SU-DHL-6 (cell line): ENCODE results near the gene GNAO1.
A peak's percentile ranks its signal among the peaks of the same experiment; 100 is the strongest.

Experiments
- H2AFZ ChIP-seq: fragments of 200-600 bp; sonication (generic); 2 replicates; pipeline ENCODE4 v1.6.1; 2014; ENCODE audit warnings: low read depth, mild to moderate bottlenecking, moderate library complexity, mixed read lengths, antibody characterized with exemption, low read length; ENCODE audit not compliant: severe bottlenecking
- H3F3A ChIP-seq: fragments of 200-600 bp; shearing (Covaris generic); 2 replicates; pipeline ENCODE4 v1.6.0; 2016; ENCODE audit warnings: antibody characterized with exemption, mild to moderate bottlenecking; ENCODE audit not compliant: insufficient read depth
- H3K27ac ChIP-seq: fragments of 200-600 bp; sonication (generic); 2 replicates; pipeline ENCODE4 v1.5.1; 2016; ENCODE audit warnings: low read depth, mild to moderate bottlenecking, low read length, moderate library complexity, mixed read lengths
- H3K27me3 ChIP-seq: fragments of 200-600 bp; sonication (generic), shearing (Covaris generic); 2 replicates; pipeline ENCODE4 v1.6.0; 2014; ENCODE audit warnings: mild to moderate bottlenecking, low read length
- H3K36me3 ChIP-seq: fragments of 200-600 bp; sonication (generic); 2 replicates; pipeline ENCODE4 v1.6.1; 2014; ENCODE audit warnings: mild to moderate bottlenecking, low read length, mixed read lengths
- H3K4me2 ChIP-seq: fragments of 300-600, 200-600 bp; shearing (Covaris generic), sonication (generic); 2 replicates; pipeline ENCODE4 v1.6.0; 2014; ENCODE audit warnings: low read length, low read depth, mild to moderate bottlenecking; ENCODE audit not compliant: poor library complexity, severe bottlenecking
- H3K4me3 ChIP-seq: fragments of 200-600 bp; sonication (generic); 2 replicates; pipeline ENCODE4 v1.5.1; 2014; ENCODE audit warnings: antibody characterized with exemption, low read length, mild to moderate bottlenecking, mixed read lengths; ENCODE audit not compliant: insufficient read depth, poor library complexity, severe bottlenecking
- H3K79me2 ChIP-seq: fragments of 200-600 bp; sonication (generic); 2 replicates; pipeline ENCODE4 v1.6.1; 2014; ENCODE audit warnings: mild to moderate bottlenecking, low read length, moderate library complexity; ENCODE audit not compliant: insufficient read depth
- H3K9ac ChIP-seq: fragments of 200-600 bp; sonication (generic); 2 replicates; pipeline ENCODE4 v1.7.0; 2014; ENCODE audit warnings: mild to moderate bottlenecking, low read length
- H3K9me2 ChIP-seq: fragments of 200-600 bp; sonication (generic); replicated peaks from 2 replicates; pipeline ENCODE4 v1.6.1; 2014; ENCODE audit warnings: low read length; ENCODE audit not compliant: insufficient read depth
- H3K9me3 ChIP-seq: fragments of 200-600 bp; sonication (generic); 2 replicates; pipeline ENCODE4 v1.6.1; 2014; ENCODE audit warnings: low read length, mixed read lengths; ENCODE audit not compliant: insufficient read depth
- H4K20me1 ChIP-seq: fragments of 200-600 bp; sonication (generic); 2 replicates; pipeline ENCODE4 v1.6.1; 2014; ENCODE audit warnings: low read depth, mild to moderate bottlenecking, antibody characterized with exemption, low read length, moderate library complexity, mixed read lengths
- EZH2phosphoT487 ChIP-seq: fragments of 200-600 bp; sonication (generic), shearing (Covaris generic); conservative IDR thresholded peaks from 2 replicates; pipeline ENCODE4 v1.6.1; 2018; ENCODE audit warnings: mild to moderate bottlenecking, antibody characterized with exemption, low read length, moderate library complexity, mixed read lengths
- TF ChIP-seq, protein P1 (sequence below): fragments of 200-600 bp; sonication (generic); IDR thresholded peaks from one replicate; pipeline ENCODE4 v1.5.1; 2017; ENCODE audit warnings: antibody characterized with exemption, mild to moderate bottlenecking, low read length, moderate library complexity; ENCODE audit not compliant: insufficient read depth, poor library complexity, severe bottlenecking

Gene GNAO1

DNA sequence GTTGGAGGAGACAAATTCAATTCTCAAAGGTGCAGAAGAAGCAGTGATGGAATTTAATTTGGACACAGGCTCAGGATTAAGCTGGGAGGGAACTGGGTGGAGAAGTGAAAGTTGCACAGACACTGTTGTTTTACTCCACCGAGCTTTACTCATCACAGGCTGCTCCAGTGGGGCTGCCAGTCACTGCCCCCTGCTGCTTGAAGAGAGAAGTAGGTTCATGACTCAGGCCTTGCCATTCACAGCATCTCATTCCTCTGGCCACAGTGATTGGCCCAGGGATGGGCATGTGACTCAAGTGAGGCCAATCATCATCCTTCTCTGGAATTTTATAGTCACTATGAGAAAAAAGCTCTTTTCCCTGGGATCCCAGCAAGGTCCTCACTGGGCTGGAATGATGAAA, 11.8 kb downstream of the GNAO1 start:
- Histone ChIP-seq H4K20me1 (no peaks in the 10 kb centered on the region), H3K27me3 (no peaks in the 10 kb centered on the region), H3K9ac (no peak overlapping the region), H3K4me2 (peak overlapping the region; percentile 26), H3K9me3 (no peaks in the 10 kb centered on the region), H3K36me3 (no peaks in the 10 kb centered on the region), H3K79me2 (no peaks in the 10 kb centered on the region), H2AFZ (no peak overlapping the region), H3K9me2 (no peaks in the 10 kb centered on the region), H3F3A (no peaks in the 10 kb centered on the region), H3K4me3 (no peak overlapping the region), H3K27ac (no peak overlapping the region)
- TF ChIP-seq EZH2phosphoT487: no peak
- TF ChIP-seq, protein P1, sequence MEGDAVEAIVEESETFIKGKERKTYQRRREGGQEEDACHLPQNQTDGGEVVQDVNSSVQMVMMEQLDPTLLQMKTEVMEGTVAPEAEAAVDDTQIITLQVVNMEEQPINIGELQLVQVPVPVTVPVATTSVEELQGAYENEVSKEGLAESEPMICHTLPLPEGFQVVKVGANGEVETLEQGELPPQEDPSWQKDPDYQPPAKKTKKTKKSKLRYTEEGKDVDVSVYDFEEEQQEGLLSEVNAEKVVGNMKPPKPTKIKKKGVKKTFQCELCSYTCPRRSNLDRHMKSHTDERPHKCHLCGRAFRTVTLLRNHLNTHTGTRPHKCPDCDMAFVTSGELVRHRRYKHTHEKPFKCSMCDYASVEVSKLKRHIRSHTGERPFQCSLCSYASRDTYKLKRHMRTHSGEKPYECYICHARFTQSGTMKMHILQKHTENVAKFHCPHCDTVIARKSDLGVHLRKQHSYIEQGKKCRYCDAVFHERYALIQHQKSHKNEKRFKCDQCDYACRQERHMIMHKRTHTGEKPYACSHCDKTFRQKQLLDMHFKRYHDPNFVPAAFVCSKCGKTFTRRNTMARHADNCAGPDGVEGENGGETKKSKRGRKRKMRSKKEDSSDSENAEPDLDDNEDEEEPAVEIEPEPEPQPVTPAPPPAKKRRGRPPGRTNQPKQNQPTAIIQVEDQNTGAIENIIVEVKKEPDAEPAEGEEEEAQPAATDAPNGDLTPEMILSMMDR: peak; percentile 47

DNA sequence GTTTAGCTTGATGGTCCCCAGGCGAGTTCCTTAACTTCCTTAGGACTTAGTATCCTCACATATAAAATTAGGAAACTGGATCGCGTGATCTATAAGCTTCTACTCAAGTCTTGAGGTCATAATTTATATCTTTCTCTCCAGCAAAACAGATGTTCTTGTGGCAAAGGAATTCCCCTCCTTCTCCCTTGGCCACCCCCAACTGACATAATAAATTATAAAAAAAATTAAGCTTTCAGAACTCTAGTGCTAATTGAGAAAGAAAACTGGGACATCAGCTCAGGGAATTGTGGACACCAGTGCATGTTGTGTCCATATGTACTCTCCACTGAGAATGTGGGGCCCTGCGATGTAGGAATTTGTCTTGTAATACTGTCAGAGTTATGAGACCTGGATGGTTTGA, 13.5 kb downstream of the GNAO1 start:
- Histone ChIP-seq H3K9ac (no peak overlapping the region), H3F3A (no peaks in the 10 kb centered on the region), H2AFZ (no peak overlapping the region), H3K4me2 (no peak overlapping the region), H3K9me3 (no peaks in the 10 kb centered on the region), H3K27me3 (no peaks in the 10 kb centered on the region), H3K4me3 (no peak overlapping the region), H3K9me2 (no peaks in the 10 kb centered on the region), H3K27ac (no peak overlapping the region), H3K79me2 (no peaks in the 10 kb centered on the region), H4K20me1 (no peaks in the 10 kb centered on the region), H3K36me3 (no peaks in the 10 kb centered on the region)
- no peak for TF ChIP-seq EZH2phosphoT487
- TF ChIP-seq, protein P1: no peak

DNA sequence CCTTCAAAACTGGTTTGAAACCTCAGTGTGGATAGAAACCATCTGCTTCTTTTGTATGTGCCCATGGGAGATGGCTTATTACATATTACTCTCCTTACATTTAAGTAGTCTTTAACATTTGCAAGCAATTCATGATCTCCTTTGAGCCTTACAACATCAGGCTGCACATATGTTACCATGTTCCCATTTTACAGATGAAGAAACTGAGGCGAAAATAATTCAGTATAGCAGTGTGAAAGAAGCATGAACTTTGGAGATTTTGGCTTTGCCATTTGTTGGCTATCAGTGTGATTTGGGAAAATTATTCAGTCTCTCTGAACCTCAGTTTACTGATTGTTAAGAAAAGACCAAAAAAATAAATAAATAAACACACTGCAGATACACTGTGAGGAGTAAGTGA, 15.7 kb downstream of the GNAO1 start:
- H3K27ac ChIP-seq: no peak overlapping the region
- no peaks in the 10 kb centered on the region for H3K9me2 ChIP-seq
- no peaks in the 10 kb centered on the region for H3K79me2 ChIP-seq
- H3K36me3 ChIP-seq: no peaks in the 10 kb centered on the region
- H2AFZ ChIP-seq: no peak overlapping the region
- no peaks in the 10 kb centered on the region for H3K9me3 ChIP-seq
- H3K27me3 ChIP-seq: no peaks in the 10 kb centered on the region
- H3K4me2 ChIP-seq: no peak overlapping the region
- H4K20me1 ChIP-seq: no peaks in the 10 kb centered on the region
- no peak overlapping the region for H3K4me3 ChIP-seq
- no peak for TF ChIP-seq EZH2phosphoT487
- TF ChIP-seq, protein P1: no peak
- no peak overlapping the region for H3K9ac ChIP-seq
- H3F3A ChIP-seq: no peaks in the 10 kb centered on the region

DNA sequence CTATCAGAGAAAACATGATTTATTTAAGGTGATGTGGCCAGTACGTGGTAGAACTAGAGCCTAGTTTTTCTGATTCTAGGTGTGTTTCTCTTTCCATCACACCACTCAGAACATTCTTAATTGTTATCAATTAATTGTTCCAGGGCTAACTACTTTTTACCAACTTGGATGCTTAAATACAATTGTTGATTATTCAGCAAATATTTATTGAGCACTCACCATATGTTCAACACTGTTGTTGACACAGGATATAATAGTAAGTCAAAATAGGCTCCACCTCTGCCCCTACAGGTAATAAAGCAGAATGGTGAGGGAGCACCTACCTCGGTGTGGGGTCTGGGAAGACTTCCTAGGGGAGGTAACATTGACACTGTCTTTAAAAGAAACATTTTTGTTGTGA, 16.1 kb downstream of the GNAO1 start:
- H3K36me3 ChIP-seq: no peaks in the 10 kb centered on the region
- H3K9me3 ChIP-seq: no peaks in the 10 kb centered on the region
- no peaks in the 10 kb centered on the region for H4K20me1 ChIP-seq
- no peak overlapping the region for H3K9ac ChIP-seq
- H3K27me3 ChIP-seq: no peaks in the 10 kb centered on the region
- no peaks in the 10 kb centered on the region for H3K9me2 ChIP-seq
- H3K4me2 ChIP-seq: no peak overlapping the region
- no peaks in the 10 kb centered on the region for H3K79me2 ChIP-seq
- H2AFZ ChIP-seq: no peak overlapping the region
- TF ChIP-seq, protein P1: no peak
- TF ChIP-seq EZH2phosphoT487: no peak
- H3F3A ChIP-seq: no peaks in the 10 kb centered on the region
- H3K4me3 ChIP-seq: no peak overlapping the region
- H3K27ac ChIP-seq: no peak overlapping the region
